Measurements from ENCODE around the gene VEZT.

- TF ChIP-seq CTCF (IDR thresholded peaks at IDR 0.05) (no peak), POLR2AphosphoS5 (IDR thresholded peaks at IDR 0.05) (no peak), POLR2A (IDR thresholded peaks at IDR 0.05) (no peak), EP300 (IDR thresholded peaks at IDR 0.05) (no peak)
Measured at GRCh38 chr12:95259368-95259767, 41.8 kb downstream of the VEZT start.

Data from suprapubic skin (tissue), 4 donors.